DND-41 (cell line): Measurements from ENCODE around the gene POU2F3.

Experiments used
- ATAC-seq: fragments of 200-7000 bp; cut with Tn5 transposase; 3 replicates; pipeline ENCODE4 v1.9.1; 2021; ENCODE audit warnings: low read depth; ENCODE audit not compliant: insufficient read depth
- DNase-seq: peaks from one replicate; pipeline ENCODE4 v3.0.0-alpha.2; 2020
- H2AFZ ChIP-seq: 2 replicates; pipeline ENCODE4 v1.6.0; 2012; ENCODE audit warnings: low read depth, low read length
- H3K27ac ChIP-seq: 2 replicates; pipeline ENCODE4 v1.5.1; 2012; ENCODE audit warnings: low read length, inconsistent platforms
- H3K27me3 ChIP-seq: fragments of 200-600 bp; sonication (generic); 2 replicates; pipeline ENCODE4 v1.6.0; 2012; ENCODE audit warnings: low read length, mild to moderate bottlenecking, inconsistent platforms; ENCODE audit not compliant: insufficient read depth, poor library complexity
- H3K36me3 ChIP-seq: 2 replicates; pipeline ENCODE4 v1.5.1; 2012; ENCODE audit warnings: low read length, inconsistent platforms; ENCODE audit not compliant: insufficient read depth
- H3K4me1 ChIP-seq: 2 replicates; pipeline ENCODE4 v1.5.1; 2012; ENCODE audit warnings: mild to moderate bottlenecking, low read length; ENCODE audit not compliant: insufficient read depth
- H3K4me2 ChIP-seq: 2 replicates; pipeline ENCODE4 v1.6.0; 2012; ENCODE audit warnings: mild to moderate bottlenecking, moderate library complexity, low read length, inconsistent platforms; ENCODE audit not compliant: insufficient read depth
- H3K4me3 ChIP-seq, 2 experiments: fragments of 200-600 bp in 1 of 2; shearing (Covaris generic) in 1 of 2; 2 replicates each; pipeline ENCODE4 v1.5.1; 2012 to 2016; ENCODE audit warnings: inconsistent platforms in 2 of 2, low read length in 2 of 2, mild to moderate bottlenecking in 2 of 2, low read depth in 1 of 2, moderate library complexity in 1 of 2
- H3K79me2 ChIP-seq: 2 replicates; pipeline ENCODE4 v1.6.0; 2012; ENCODE audit warnings: low read length, inconsistent platforms; ENCODE audit not compliant: insufficient read depth
- H3K9ac ChIP-seq: 2 replicates; pipeline ENCODE4 v1.6.0; 2012; ENCODE audit warnings: low read depth, mild to moderate bottlenecking, inconsistent platforms, low read length, moderate library complexity
- H3K9me3 ChIP-seq: 2 replicates; pipeline ENCODE4 v1.5.1; 2012; ENCODE audit warnings: low read length, moderate library complexity, mild to moderate bottlenecking, inconsistent platforms; ENCODE audit not compliant: insufficient read depth, severe bottlenecking
- H4K20me1 ChIP-seq: 2 replicates; pipeline ENCODE4 v1.6.0; 2012; ENCODE audit warnings: low read length; ENCODE audit not compliant: insufficient read depth
- EZH2 ChIP-seq: IDR thresholded peaks from 3 replicates; pipeline ENCODE4 v1.6.1; 2012; ENCODE audit warnings: borderline replicate concordance, low read depth, mild to moderate bottlenecking, moderate library complexity, low read length, inconsistent platforms; ENCODE audit not compliant: severe bottlenecking
- TF ChIP-seq, protein P1 (sequence below): IDR thresholded peaks from 2 replicates; pipeline ENCODE4 v1.5.1; 2012; ENCODE audit warnings: borderline replicate concordance, low read length, moderate library complexity, mild to moderate bottlenecking; ENCODE audit not compliant: poor library complexity, severe bottlenecking; ENCODE audit errors: extremely low read depth

The POU2F3 gene

DNA sequence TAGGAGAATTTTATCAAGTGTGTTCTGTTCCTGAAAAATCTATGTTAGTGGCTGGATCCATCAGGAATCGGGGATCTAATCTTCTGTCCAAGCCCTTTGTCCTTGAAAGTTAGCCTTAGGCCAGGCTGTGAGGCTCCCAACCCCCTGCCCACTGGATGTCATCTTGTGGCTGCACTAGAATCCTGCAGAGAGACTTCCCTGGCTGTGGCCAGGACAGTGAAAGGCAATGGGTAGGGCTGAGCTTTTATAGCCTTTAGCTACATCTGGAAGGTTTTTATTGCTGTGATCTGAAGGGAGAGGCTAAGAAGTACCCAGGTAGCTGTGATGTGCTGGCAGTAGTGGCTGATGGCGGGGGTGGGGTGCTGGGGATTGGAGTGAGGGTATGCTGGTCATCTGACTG lies 27.0 kb upstream of the POU2F3 start:
- Histone ChIP-seq H3K9me3 (no peaks in the 10 kb centered on the region), H3K4me2 (no peak overlapping the region), H2AFZ (no peak overlapping the region), H3K9ac (no peak overlapping the region), H3K36me3 (no peaks in the 10 kb centered on the region), H3K79me2 (no peaks in the 10 kb centered on the region), H3K4me1 (peaks cover 22% of the 10 kb centered on the region), H3K27ac (no peak overlapping the region), H4K20me1 (peaks cover 6% of the 10 kb centered on the region; the same call in 1 of the 2 replicates), H3K4me3 (no peak overlapping the region), H3K27me3 (peaks cover 18% of the 10 kb centered on the region)
- DNase-seq (no peak), ATAC-seq (no peak)
- TF ChIP-seq, protein P1, sequence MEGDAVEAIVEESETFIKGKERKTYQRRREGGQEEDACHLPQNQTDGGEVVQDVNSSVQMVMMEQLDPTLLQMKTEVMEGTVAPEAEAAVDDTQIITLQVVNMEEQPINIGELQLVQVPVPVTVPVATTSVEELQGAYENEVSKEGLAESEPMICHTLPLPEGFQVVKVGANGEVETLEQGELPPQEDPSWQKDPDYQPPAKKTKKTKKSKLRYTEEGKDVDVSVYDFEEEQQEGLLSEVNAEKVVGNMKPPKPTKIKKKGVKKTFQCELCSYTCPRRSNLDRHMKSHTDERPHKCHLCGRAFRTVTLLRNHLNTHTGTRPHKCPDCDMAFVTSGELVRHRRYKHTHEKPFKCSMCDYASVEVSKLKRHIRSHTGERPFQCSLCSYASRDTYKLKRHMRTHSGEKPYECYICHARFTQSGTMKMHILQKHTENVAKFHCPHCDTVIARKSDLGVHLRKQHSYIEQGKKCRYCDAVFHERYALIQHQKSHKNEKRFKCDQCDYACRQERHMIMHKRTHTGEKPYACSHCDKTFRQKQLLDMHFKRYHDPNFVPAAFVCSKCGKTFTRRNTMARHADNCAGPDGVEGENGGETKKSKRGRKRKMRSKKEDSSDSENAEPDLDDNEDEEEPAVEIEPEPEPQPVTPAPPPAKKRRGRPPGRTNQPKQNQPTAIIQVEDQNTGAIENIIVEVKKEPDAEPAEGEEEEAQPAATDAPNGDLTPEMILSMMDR, result no peak
- TF ChIP-seq EZH2, result no peak

DNA sequence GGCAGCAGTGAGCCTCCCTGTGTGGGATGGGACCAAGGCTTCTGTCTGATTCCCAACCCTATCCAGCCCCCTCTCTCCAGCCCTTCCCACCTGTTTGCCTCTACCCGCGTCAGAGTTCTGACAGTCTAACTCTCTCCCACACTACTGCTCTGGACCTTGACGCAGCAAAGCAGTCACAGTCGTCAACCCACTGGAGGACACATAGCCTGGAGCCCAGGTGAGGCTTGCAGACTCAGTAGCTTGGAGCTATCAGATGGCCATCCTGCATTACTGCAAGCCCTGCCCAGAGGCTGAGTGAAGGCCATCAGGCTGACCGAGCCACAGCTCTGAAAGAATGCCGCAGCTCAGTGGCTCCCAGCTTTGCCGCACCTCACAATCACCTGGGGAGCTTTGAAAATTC lies 25.4 kb upstream of the POU2F3 start:
- no peaks in the 10 kb centered on the region for H3K79me2 ChIP-seq
- H3K9ac ChIP-seq, result no peak overlapping the region
- H3K27ac ChIP-seq, result no peak overlapping the region
- peaks cover 10% of the 10 kb centered on the region for H4K20me1 ChIP-seq
- no peaks in the 10 kb centered on the region for H3K9me3 ChIP-seq
- peaks cover 11% of the 10 kb centered on the region for H3K27me3 ChIP-seq
- TF ChIP-seq EZH2, result no peak
- TF ChIP-seq, protein P1, result no peak
- no peaks in the 10 kb centered on the region for H3K36me3 ChIP-seq
- ATAC-seq, result no peak
- H3K4me2 ChIP-seq, result no peak overlapping the region
- no peak for DNase-seq
- no peak overlapping the region for H3K4me3 ChIP-seq
- H3K4me1 ChIP-seq, result peaks cover 22% of the 10 kb centered on the region
- H2AFZ ChIP-seq, result no peak overlapping the region

DNA sequence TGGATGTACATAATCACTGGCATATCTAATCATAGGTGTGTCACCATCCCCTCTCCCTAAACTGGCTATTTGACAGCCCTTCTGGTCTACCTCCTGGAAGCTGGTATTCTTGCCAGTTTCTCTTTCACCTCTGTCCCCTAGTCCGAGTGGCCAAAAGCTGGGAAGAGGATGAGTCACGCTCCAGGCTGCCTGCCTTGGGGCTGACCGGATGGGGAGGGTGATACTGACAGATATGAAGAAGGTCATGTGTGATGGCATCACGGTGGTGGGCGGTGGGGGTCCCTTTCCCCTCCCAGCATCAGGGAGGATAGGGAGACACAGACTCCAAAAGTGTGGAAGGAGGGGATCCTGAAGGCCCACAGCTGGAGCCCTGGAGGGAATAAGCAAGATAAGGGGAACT lies 24.3 kb upstream of the POU2F3 start:
- ATAC-seq (no peak), DNase-seq (no peak)
- H3K4me1 ChIP-seq, result peaks cover 14% of the 10 kb centered on the region
- no peak overlapping the region for H2AFZ ChIP-seq
- H3K4me3 ChIP-seq, result no peak overlapping the region
- H3K36me3 ChIP-seq, result no peaks in the 10 kb centered on the region
- H4K20me1 ChIP-seq, result peaks cover 17% of the 10 kb centered on the region
- H3K79me2 ChIP-seq, result no peaks in the 10 kb centered on the region
- no peaks in the 10 kb centered on the region for H3K9me3 ChIP-seq
- H3K9ac ChIP-seq, result no peak overlapping the region
- no peak overlapping the region for H3K4me2 ChIP-seq
- peaks cover 3% of the 10 kb centered on the region for H3K27me3 ChIP-seq
- no peak for TF ChIP-seq EZH2
- TF ChIP-seq, protein P1, result no peak
- no peak overlapping the region for H3K27ac ChIP-seq

DNA sequence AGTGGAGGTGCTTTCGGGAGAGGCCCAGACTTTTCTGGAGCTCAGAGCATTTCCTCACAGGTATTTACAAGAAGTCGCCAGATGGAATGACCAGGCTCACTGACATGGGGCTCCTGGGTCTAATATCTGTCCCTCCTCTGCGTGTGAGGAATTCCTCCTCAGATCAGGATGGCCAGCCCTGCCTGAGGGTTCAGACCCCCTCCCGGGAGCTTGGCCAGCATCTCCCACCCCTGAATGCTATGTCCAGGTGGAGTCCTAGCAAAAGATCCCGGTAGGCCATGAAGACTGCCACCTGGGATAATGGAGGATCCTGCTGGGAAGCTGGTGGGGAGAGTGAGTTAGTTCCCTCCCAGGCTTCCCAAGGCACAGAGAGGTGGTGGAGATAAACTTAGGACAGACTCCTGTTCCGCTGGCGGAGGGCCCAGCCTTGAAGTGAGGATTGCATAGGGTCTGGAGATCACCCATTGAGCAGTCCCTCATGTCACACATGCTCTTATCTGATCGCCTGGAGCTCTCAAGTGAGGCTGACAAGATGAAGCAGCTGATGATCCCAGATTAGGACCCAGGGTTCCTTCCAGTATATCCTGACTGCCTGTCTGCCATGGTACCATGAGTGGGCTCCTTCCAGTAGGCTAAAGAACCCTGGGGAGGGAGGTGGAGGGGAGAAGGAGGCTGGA lies 23.4 kb upstream of the POU2F3 start:
- H3K4me2 ChIP-seq, result no peak overlapping the region
- H2AFZ ChIP-seq, result no peak overlapping the region
- peaks cover 17% of the 10 kb centered on the region for H4K20me1 ChIP-seq
- no peak overlapping the region for H3K4me3 ChIP-seq
- no peaks in the 10 kb centered on the region for H3K9me3 ChIP-seq
- H3K4me1 ChIP-seq, result peaks cover 9% of the 10 kb centered on the region
- no peaks in the 10 kb centered on the region for H3K27me3 ChIP-seq
- no peaks in the 10 kb centered on the region for H3K79me2 ChIP-seq
- no peak overlapping the region for H3K9ac ChIP-seq
- ATAC-seq, result no peak
- no peaks in the 10 kb centered on the region for H3K36me3 ChIP-seq
- TF ChIP-seq, protein P1, result no peak
- no peak for TF ChIP-seq EZH2
- H3K27ac ChIP-seq, result no peak overlapping the region
- DNase-seq, result no peak
